OCI-LY3 (cell line): Measurements from ENCODE around the gene PLXNB3.

Experiments
- H2AFZ ChIP-seq: fragments of 200-600, 300-600 bp; shearing (Covaris generic); 2 replicates; pipeline ENCODE4 v1.6.0; 2014; ENCODE audit warnings: antibody characterized with exemption, low read depth, low read length
- H3K27ac ChIP-seq: fragments of 200-600, 300-600 bp; sonication (generic); 2 replicates; pipeline ENCODE4 v1.5.1; 2014; ENCODE audit warnings: mild to moderate bottlenecking, low read length, moderate library complexity, mixed read lengths
- H3K27me3 ChIP-seq: fragments of 200-600, 300-600 bp; sonication (generic); 2 replicates; pipeline ENCODE4 v1.6.1; 2014; ENCODE audit warnings: low read depth, low read length, mixed read lengths
- H3K36me3 ChIP-seq: fragments of 200-600, 300-600 bp; sonication (generic); replicated peaks from 2 replicates; pipeline ENCODE3; 2014; ENCODE audit warnings: low read depth, low read length, mixed read lengths
- H3K4me1 ChIP-seq: fragments of 300-600, 200-600 bp; sonication (generic); 2 replicates; pipeline ENCODE4 v1.6.1; 2014; ENCODE audit warnings: low read length, mixed read lengths
- H3K4me2 ChIP-seq: fragments of 200-600, 300-600 bp; sonication (generic); 2 replicates; pipeline ENCODE4 v1.6.1; 2014; ENCODE audit warnings: low read length, mixed read lengths
- H3K4me3 ChIP-seq: fragments of 300-600, 200-600 bp; sonication (generic); 2 replicates; pipeline ENCODE4 v1.5.1; 2014; ENCODE audit warnings: antibody characterized with exemption, mild to moderate bottlenecking, low read length, moderate library complexity
- H3K79me2 ChIP-seq: fragments of 300-600, 200-600 bp; shearing (Covaris generic); 2 replicates; pipeline ENCODE4 v1.6.1; 2014; ENCODE audit warnings: mild to moderate bottlenecking, low read length, mixed read lengths
- H3K9ac ChIP-seq: fragments of 300-600, 200-600 bp; shearing (Covaris generic); 2 replicates; pipeline ENCODE4 v1.6.0; 2014; ENCODE audit warnings: mild to moderate bottlenecking, low read length, moderate library complexity
- H3K9me3 ChIP-seq: fragments of 200-600, 300-600 bp; shearing (Covaris generic); 2 replicates; pipeline ENCODE4 v1.6.1; 2014; ENCODE audit warnings: low read length, mixed read lengths; ENCODE audit not compliant: insufficient read depth
- H4K20me1 ChIP-seq: fragments of 200-600, 300-600 bp; sonication (generic); 2 replicates; pipeline ENCODE4 v1.6.1; 2016; ENCODE audit warnings: low read length, mixed read lengths; ENCODE audit not compliant: insufficient read depth
- CTCF ChIP-seq: fragments of 200-600, 300-600 bp; sonication (generic); IDR thresholded peaks from 2 replicates; pipeline ENCODE4 v1.5.1; 2014; ENCODE audit warnings: antibody characterized with exemption, low read length, low read depth
- EZH2phosphoT487 ChIP-seq: fragments of 200-600 bp; shearing (Covaris generic); IDR thresholded peaks from 2 replicates; pipeline ENCODE4 v1.6.1; 2018; ENCODE audit warnings: antibody characterized with exemption, mixed run types, low read depth

PLXNB3 gene

GRCh38 chrX:153719701-153720100 is 44.3 kb upstream of the PLXNB3 start:
- no peak overlapping the region for H3K27ac ChIP-seq
- peaks cover 44% of the 10 kb centered on the region for H3K36me3 ChIP-seq

GRCh38 chrX:153722704-153723350 is 41.2 kb upstream of the PLXNB3 start:
- H3K79me2 ChIP-seq, result peaks cover 51% of the 10 kb centered on the region
- H3K36me3 ChIP-seq, result peaks cover 34% of the 10 kb centered on the region
- no peak overlapping the region for H2AFZ ChIP-seq
- peaks cover 13% of the 10 kb centered on the region for H4K20me1 ChIP-seq
- TF ChIP-seq CTCF, result no peak
- TF ChIP-seq EZH2phosphoT487, result no peak
- H3K27me3 ChIP-seq, result no peaks in the 10 kb centered on the region
- H3K4me3 ChIP-seq, result peak overlapping the region; percentile 98
- peak overlapping the region; percentile 88 for H3K9ac ChIP-seq
- peak overlapping the region; percentile 72 for H3K27ac ChIP-seq
- H3K9me3 ChIP-seq, result no peaks in the 10 kb centered on the region
- peak overlapping the region; percentile 98 for H3K4me2 ChIP-seq
- peaks cover 34% of the 10 kb centered on the region for H3K4me1 ChIP-seq

More at GRCh38 chrX:153719701-153720100, 44.3 kb upstream of the PLXNB3 start:
- no peak overlapping the region for H2AFZ ChIP-seq
- H3K79me2 ChIP-seq, result peaks cover 27% of the 10 kb centered on the region
- H3K4me3 ChIP-seq, result no peak overlapping the region
- peaks cover 8% of the 10 kb centered on the region for H3K4me1 ChIP-seq
- no peak for TF ChIP-seq EZH2phosphoT487
- TF ChIP-seq CTCF, result no peak
- H3K9me3 ChIP-seq, result no peaks in the 10 kb centered on the region
- no peak overlapping the region for H3K4me2 ChIP-seq
- H4K20me1 ChIP-seq, result peaks cover 13% of the 10 kb centered on the region
- no peak overlapping the region for H3K9ac ChIP-seq
- H3K27me3 ChIP-seq, result no peaks in the 10 kb centered on the region

- TF ChIP-seq CTCF (peak; percentile 46), EZH2phosphoT487 (no peak)
- Histone ChIP-seq H3K36me3 (peaks cover 34% of the 10 kb centered on the region), H3K4me1 (peaks cover 40% of the 10 kb centered on the region), H2AFZ (no peak overlapping the region; the same call in 1 of the 2 replicates), H3K27me3 (no peaks in the 10 kb centered on the region), H3K9me3 (no peaks in the 10 kb centered on the region), H3K79me2 (peaks cover 55% of the 10 kb centered on the region), H3K27ac (peak overlapping the region; percentile 72), H4K20me1 (peaks cover 13% of the 10 kb centered on the region), H3K4me3 (peak overlapping the region; percentile 98), H3K9ac (peak overlapping the region; percentile 88), H3K4me2 (peak overlapping the region; percentile 98)
These were observed 40.4 kb upstream of the PLXNB3 start for GRCh38 chrX:153723351-153724251.
